OCI-LY7 (cell line): ENCODE measurements around the gene TRIO. TPM values are rescaled to one million over a fixed set of nuclear protein-coding genes. Genes with fewer than 3 reads are reported as not detected.

Source experiments
- BruUV-seq: library from RNA; stranded (reverse); fragments of 400-500 nt; replicated peaks from 2 replicates; lab custom pipeline; 2021; lab: Mats Ljungman, UMichigan
- CTCF ChIA-PET: fragments of 300-600 bp; sonication (Branson Sonifier 250); formaldehyde crosslinking; loops from one replicate; lab custom pipeline; 2022; ENCODE audit warnings: antibody characterized with exemption; ENCODE audit not compliant: unreplicated experiment; lab: Charles Lee
- POLR2A ChIA-PET: fragments of 300-600 bp; sonication (Branson Sonifier 250); formaldehyde crosslinking; loops from one replicate; lab custom pipeline; 2022; ENCODE audit warnings: antibody characterized with exemption; lab: Charles Lee
- DNase-seq: peaks from one replicate; pipeline ENCODE4 v3.0.0-alpha.2; 2015; ENCODE audit warnings: low spot score
- H2AFZ ChIP-seq: fragments of 200-600 bp; sonication (generic), shearing (Covaris generic); 2 replicates; pipeline ENCODE4 v1.6.1; 2014; ENCODE audit warnings: mild to moderate bottlenecking, antibody characterized with exemption, low read length, moderate library complexity
- H3K27ac ChIP-seq: fragments of 200-600 bp; sonication (generic); 2 replicates; pipeline ENCODE4 v1.5.1; 2014; ENCODE audit warnings: mixed run types, low read depth, mild to moderate bottlenecking, moderate library complexity, low read length, inconsistent platforms; ENCODE audit not compliant: poor library complexity, severe bottlenecking
- H3K36me3 ChIP-seq: fragments of 200-600 bp; sonication (generic); 2 replicates; pipeline ENCODE4 v1.6.1; 2014; ENCODE audit warnings: mild to moderate bottlenecking, antibody characterized with exemption, low read length, moderate library complexity, mixed read lengths; ENCODE audit not compliant: insufficient read depth
- H3K4me1 ChIP-seq: fragments of 200-600 bp; sonication (generic); 2 replicates; pipeline ENCODE4 v1.5.1; 2014; ENCODE audit warnings: mild to moderate bottlenecking, low read length; ENCODE audit not compliant: insufficient read depth, poor library complexity, severe bottlenecking
- H3K4me2 ChIP-seq: fragments of 200-600 bp; sonication (generic); 2 replicates; pipeline ENCODE4 v1.6.1; 2014; ENCODE audit warnings: mild to moderate bottlenecking, low read length
- H3K4me3 ChIP-seq: fragments of 200-600 bp; sonication (generic); 2 replicates; pipeline ENCODE4 v1.5.1; 2014; ENCODE audit warnings: mild to moderate bottlenecking, low read depth, low read length; ENCODE audit not compliant: poor library complexity, severe bottlenecking
- H3K79me2 ChIP-seq: fragments of 200-600 bp; sonication (generic); 2 replicates; pipeline ENCODE4 v1.6.1; 2016; ENCODE audit warnings: low read depth, mild to moderate bottlenecking, low read length, moderate library complexity, mixed read lengths; ENCODE audit not compliant: insufficient read depth
- H3K9me2 ChIP-seq: fragments of 200-600 bp; sonication (generic); 2 replicates; pipeline ENCODE4 v1.6.1; 2016; ENCODE audit warnings: mild to moderate bottlenecking, low read length, mixed read lengths; ENCODE audit not compliant: insufficient read depth
- H3K9me3 ChIP-seq: fragments of 200-600 bp; sonication (generic); 2 replicates; pipeline ENCODE4 v1.6.1; 2014; ENCODE audit warnings: mild to moderate bottlenecking, mixed run types, low read length, mixed read lengths
- H4K20me1 ChIP-seq: fragments of 200-600 bp; sonication (generic); 2 replicates; pipeline ENCODE4 v1.6.1; 2014; ENCODE audit warnings: mild to moderate bottlenecking, antibody characterized with exemption, low read length, moderate library complexity, mixed read lengths; ENCODE audit not compliant: insufficient read depth
- EZH2phosphoT487 ChIP-seq: fragments of 200-600 bp; sonication (generic); IDR thresholded peaks from 2 replicates; pipeline ENCODE4 v1.6.1; 2018; ENCODE audit warnings: low read depth, borderline replicate concordance, mild to moderate bottlenecking, mixed run types, antibody characterized with exemption, low read length, moderate library complexity, mixed read lengths
- intact Hi-C: fragments of 100-400 bp; cut with micrococcal nuclease; formaldehyde crosslinking; loops from one replicate; pipeline ENCODE4 v1.10.0; 2022; ENCODE audit not compliant: unreplicated experiment
- total RNA-seq, 2 experiments: library from RNA; depleted of rRNA in 1 of 2; stranded (reverse); fragments of >200 nt in 1 of 2; shearing (Covaris generic) in 1 of 2; gene quantifications; 2 replicates each; pipeline ENCODE4 v1.2.3, GENCODE V29; 2014 to 2022
- TF ChIP-seq, protein P1 (sequence below): fragments of 200-600 bp; sonication (generic); conservative IDR thresholded peaks from 2 replicates; pipeline ENCODE4 v1.5.1; 2014; ENCODE audit warnings: mild to moderate bottlenecking, antibody characterized with exemption, low read length, moderate library complexity, mixed read lengths

The TRIO gene
- total RNA-seq, 2 experiments from 2014 or later = 35.8 to 55.1 TPM

DNA sequence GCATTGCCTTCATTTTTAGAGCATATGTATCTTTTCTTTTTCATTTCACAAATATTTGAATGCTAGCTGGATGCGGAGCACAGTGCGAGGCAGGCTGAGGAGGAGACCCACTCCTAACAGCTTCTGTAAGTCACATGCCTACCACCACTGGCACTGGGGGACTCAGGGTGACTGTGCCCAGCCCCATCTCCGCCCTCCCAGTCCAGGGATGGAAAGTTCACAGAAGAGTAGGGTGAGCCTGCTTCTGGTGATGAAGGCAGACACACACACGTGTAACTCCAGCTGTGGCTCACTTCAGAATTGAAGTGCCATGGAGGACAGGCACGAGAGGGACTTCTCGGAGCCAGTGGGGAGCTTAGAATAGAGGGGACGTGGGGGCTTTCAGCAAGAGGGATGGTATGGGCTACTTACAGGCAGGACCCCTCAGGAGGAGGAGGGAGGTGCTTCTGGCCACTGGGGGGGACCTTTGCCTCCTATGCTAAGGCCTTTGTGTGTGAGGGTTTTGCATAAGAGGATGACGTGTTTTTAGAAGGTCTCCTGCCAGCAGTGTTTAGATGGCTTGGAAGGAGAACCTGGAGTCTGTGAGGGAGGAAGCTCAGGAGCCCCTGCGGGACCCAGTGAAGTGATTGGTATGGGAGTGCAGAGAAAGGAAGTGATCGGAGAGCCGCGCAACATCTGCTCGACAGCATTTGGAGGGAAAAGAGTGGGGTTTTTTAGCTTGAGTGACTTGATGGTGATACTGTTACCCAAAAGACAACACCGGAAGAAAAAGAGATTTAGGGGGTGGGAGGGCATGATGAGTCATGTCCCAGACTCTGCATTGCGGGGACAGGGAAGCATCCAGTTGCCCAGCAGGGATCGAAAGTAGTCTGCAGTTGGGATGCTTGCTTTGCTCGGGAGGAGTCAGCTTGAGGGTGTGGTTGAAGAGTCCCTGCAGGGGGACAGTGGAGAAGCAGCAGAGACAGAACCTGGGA is 274.9 kb downstream of the TRIO start:
- intact Hi-C loops = no loop called here
- DNase-seq = no peak
- no peaks in the 10 kb centered on the region for H3K4me1 ChIP-seq
- H3K4me3 ChIP-seq = no peak overlapping the region
- no peaks in the 10 kb centered on the region for H3K36me3 ChIP-seq
- ChIA-PET POLR2A (interaction anchor here (1.0 kb wide), 1 partner anchor 16 kb away, joined by 4 read pairs; no protein-coding TSS in a partner anchor), CTCF (no interaction called here)
- no TSS peak for BruUV-seq
- H3K9me2 ChIP-seq = no peaks in the 10 kb centered on the region
- no peaks in the 10 kb centered on the region for H3K79me2 ChIP-seq
- no peak for TF ChIP-seq EZH2phosphoT487
- TF ChIP-seq, protein P1, sequence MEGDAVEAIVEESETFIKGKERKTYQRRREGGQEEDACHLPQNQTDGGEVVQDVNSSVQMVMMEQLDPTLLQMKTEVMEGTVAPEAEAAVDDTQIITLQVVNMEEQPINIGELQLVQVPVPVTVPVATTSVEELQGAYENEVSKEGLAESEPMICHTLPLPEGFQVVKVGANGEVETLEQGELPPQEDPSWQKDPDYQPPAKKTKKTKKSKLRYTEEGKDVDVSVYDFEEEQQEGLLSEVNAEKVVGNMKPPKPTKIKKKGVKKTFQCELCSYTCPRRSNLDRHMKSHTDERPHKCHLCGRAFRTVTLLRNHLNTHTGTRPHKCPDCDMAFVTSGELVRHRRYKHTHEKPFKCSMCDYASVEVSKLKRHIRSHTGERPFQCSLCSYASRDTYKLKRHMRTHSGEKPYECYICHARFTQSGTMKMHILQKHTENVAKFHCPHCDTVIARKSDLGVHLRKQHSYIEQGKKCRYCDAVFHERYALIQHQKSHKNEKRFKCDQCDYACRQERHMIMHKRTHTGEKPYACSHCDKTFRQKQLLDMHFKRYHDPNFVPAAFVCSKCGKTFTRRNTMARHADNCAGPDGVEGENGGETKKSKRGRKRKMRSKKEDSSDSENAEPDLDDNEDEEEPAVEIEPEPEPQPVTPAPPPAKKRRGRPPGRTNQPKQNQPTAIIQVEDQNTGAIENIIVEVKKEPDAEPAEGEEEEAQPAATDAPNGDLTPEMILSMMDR = no peak
- no peaks in the 10 kb centered on the region for H4K20me1 ChIP-seq
- no peaks in the 10 kb centered on the region for H3K9me3 ChIP-seq
- H3K27ac ChIP-seq = no peak overlapping the region
- no peak overlapping the region for H3K4me2 ChIP-seq
- H2AFZ ChIP-seq = no peak overlapping the region

DNA sequence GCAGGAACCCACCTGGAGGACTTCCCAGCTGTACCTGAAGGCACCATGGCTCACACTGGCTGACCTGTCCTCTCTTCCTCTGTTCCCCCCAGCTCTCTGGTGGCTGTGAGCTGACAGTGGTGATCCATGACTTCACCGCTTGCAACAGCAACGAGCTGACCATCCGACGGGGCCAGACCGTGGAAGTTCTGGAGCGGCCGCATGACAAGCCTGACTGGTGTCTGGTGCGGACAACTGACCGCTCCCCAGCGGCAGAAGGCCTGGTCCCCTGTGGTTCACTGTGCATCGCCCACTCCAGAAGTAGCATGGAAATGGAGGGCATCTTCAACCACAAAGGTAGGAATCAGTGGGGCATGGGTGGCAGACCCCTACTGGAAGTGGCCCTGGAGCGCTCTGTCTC is 276.5 kb downstream of the TRIO start:
- no peak for DNase-seq
- no peak overlapping the region for H3K4me3 ChIP-seq
- H4K20me1 ChIP-seq = no peaks in the 10 kb centered on the region
- no peak overlapping the region for H3K27ac ChIP-seq
- H3K4me2 ChIP-seq = no peak overlapping the region
- no TSS peak for BruUV-seq
- intact Hi-C loops = no loop called here
- H3K4me1 ChIP-seq = no peaks in the 10 kb centered on the region
- no peaks in the 10 kb centered on the region for H3K9me3 ChIP-seq
- TF ChIP-seq EZH2phosphoT487 = no peak
- TF ChIP-seq, protein P1 = no peak
- no peaks in the 10 kb centered on the region for H3K36me3 ChIP-seq
- no peaks in the 10 kb centered on the region for H3K79me2 ChIP-seq
- CTCF ChIA-PET = no interaction called here
- no peaks in the 10 kb centered on the region for H3K9me2 ChIP-seq
- H2AFZ ChIP-seq = no peak overlapping the region
- POLR2A ChIA-PET = interaction anchor here (0.6 kb wide), 1 partner anchor 24 kb away, joined by 5 read pairs; no protein-coding TSS in a partner anchor
